HepG2 (cell line): ENCODE measurements around the gene CCND1. TPM values are rescaled to one million over a fixed set of nuclear protein-coding genes. Genes with fewer than 3 reads are reported as not detected.
A peak's percentile ranks its signal among the peaks of the same experiment; 100 is the strongest.

Experiments
- ARNT ChIP-seq: fragments of 450-650 bp; IDR thresholded peaks from 2 replicates; pipeline ENCODE4 v1.6.1; 2017
- ETV5 ChIP-seq: IDR thresholded peaks from 2 replicates; pipeline ENCODE4 v1.6.1; 2018; ENCODE audit warnings: missing biosample characterization, missing genetic modification reagents, inconsistent platforms, borderline replicate concordance
- HMGXB3 ChIP-seq: sonication (generic); formaldehyde crosslinking; IDR thresholded peaks from 2 replicates; pipeline ENCODE4 v1.4.0; 2020; ENCODE audit warnings: missing genetic modification reagents, borderline replicate concordance
- HNF4A ChIP-seq: sonication (generic); formaldehyde crosslinking; IDR thresholded peaks from 2 replicates; pipeline ENCODE4 v1.4.0; 2020; ENCODE audit warnings: missing genetic modification reagents
- MAX ChIP-seq: IDR thresholded peaks from 2 replicates; pipeline ENCODE4 v1.6.1; 2012; ENCODE audit warnings: inconsistent platforms
- MIER2 ChIP-seq: IDR thresholded peaks from 2 replicates; pipeline ENCODE4 v1.6.1; 2016; ENCODE audit warnings: missing biosample characterization, missing genetic modification reagents
- MTA1 ChIP-seq: sonication (generic); formaldehyde crosslinking; IDR thresholded peaks from 2 replicates; pipeline ENCODE4 v1.4.0; 2020; ENCODE audit warnings: missing genetic modification reagents, mild to moderate bottlenecking, borderline replicate concordance
- MXD4 ChIP-seq: IDR thresholded peaks from 2 replicates; pipeline ENCODE4 v1.6.1; 2016; ENCODE audit warnings: mild to moderate bottlenecking, missing biosample characterization, missing genetic modification reagents
- NONO ChIP-seq, 2 experiments: fragments of 450-650 bp in 1 of 2; sonication (generic) in 1 of 2; formaldehyde crosslinking in 1 of 2; IDR thresholded peaks in 1 of 2; conservative IDR thresholded peaks in 1 of 2; 2 replicates each; pipeline versions ENCODE4 v1.6.1 to v1.8.0; 2017 to 2022; ENCODE audit warnings: mild to moderate bottlenecking in 1 of 2, missing genetic modification reagents in 1 of 2, moderate library complexity in 1 of 2
- PITX1 ChIP-seq: sonication (generic); formaldehyde crosslinking; IDR thresholded peaks from 2 replicates; pipeline ENCODE4 v1.5.1; 2020; ENCODE audit warnings: mild to moderate bottlenecking, missing genetic modification reagents
- PLRG1 ChIP-seq: fragments of 450-650 bp; conservative IDR thresholded peaks from 2 replicates; pipeline ENCODE4 v1.6.1; 2016
- RXRA ChIP-seq: sonication (generic); formaldehyde crosslinking; IDR thresholded peaks from 2 replicates; pipeline ENCODE4 v1.5.1; 2020; ENCODE audit warnings: missing genetic modification reagents
- SALL1 ChIP-seq: sonication (generic); formaldehyde crosslinking; IDR thresholded peaks from 2 replicates; pipeline ENCODE4 v1.8.0; 2022; ENCODE audit warnings: mild to moderate bottlenecking, missing genetic modification reagents
- THAP11 ChIP-seq: IDR thresholded peaks from 2 replicates; pipeline ENCODE4 v1.6.1; 2016; ENCODE audit warnings: missing biosample characterization, missing genetic modification reagents
- TMF1 ChIP-seq: sonication (generic); formaldehyde crosslinking; IDR thresholded peaks from 2 replicates; pipeline ENCODE4 v1.8.1; 2022; ENCODE audit warnings: low read depth, missing genetic modification reagents
- ZBTB37 ChIP-seq: sonication (generic); formaldehyde crosslinking; IDR thresholded peaks from 2 replicates; pipeline ENCODE4 v1.4.0; 2020; ENCODE audit warnings: mild to moderate bottlenecking, missing genetic modification reagents
- ZNF17 ChIP-seq: sonication (generic); formaldehyde crosslinking; IDR thresholded peaks from 2 replicates; pipeline ENCODE4 v1.5.0; 2020; ENCODE audit warnings: mild to moderate bottlenecking, missing genetic modification reagents
- ZNF3 ChIP-seq: IDR thresholded peaks from 2 replicates; pipeline ENCODE4 v1.7.0; 2017; ENCODE audit warnings: inconsistent platforms
- ZNF629 ChIP-seq: sonication (generic); formaldehyde crosslinking; conservative IDR thresholded peaks from 2 replicates; pipeline ENCODE4 v1.5.0; 2020; ENCODE audit warnings: missing genetic modification reagents
- ZNF691 ChIP-seq: sonication (generic); formaldehyde crosslinking; IDR thresholded peaks from 2 replicates; pipeline ENCODE4 v1.4.0; 2020; ENCODE audit warnings: missing genetic modification reagents, low read depth, mild to moderate bottlenecking, borderline replicate concordance
- ZSCAN31 ChIP-seq: sonication (generic); formaldehyde crosslinking; IDR thresholded peaks from 2 replicates; pipeline ENCODE4 v1.5.0; 2020; ENCODE audit warnings: low read depth, mild to moderate bottlenecking, missing genetic modification reagents
- polyA plus RNA-seq, 8 experiments: library from polyadenylated mRNA; depleted of rRNA in 3 of 8; stranded (reverse) in 7 of 8; unstranded in 1 of 8; fragments of >200 nt; fragmentation: Illumina TruSeq in 4 of 8; extraction: Trizol in 4 of 8; gene quantifications; 2 replicates each; pipeline versions ENCODE4 v1.2.1 to v1.2.3, GENCODE V29; 2011 to 2016; ENCODE audit warnings: low read depth in 4 of 8, missing spikeins in 1 of 8, mixed read lengths in 1 of 8; ENCODE audit not compliant: insufficient read depth in 1 of 8
- total RNA-seq, 5 experiments: library from RNA; depleted of rRNA; stranded (reverse); fragments of >200 nt; fragmentation: Illumina TruSeq; extraction: Trizol; gene quantifications; 2 replicates each; pipeline ENCODE4 v1.2.3, GENCODE V29; 2016; ENCODE audit warnings: low read depth in 1 of 5
- TF ChIP-seq, protein P1 (sequence below): sonication (generic); formaldehyde crosslinking; IDR thresholded peaks from 2 replicates; pipeline ENCODE4 v1.5.0; 2020; ENCODE audit warnings: mild to moderate bottlenecking, missing genetic modification reagents

Gene CCND1
- total and polyA plus RNA-seq, 2 of the 13 experiments (the other 11 are each of a cell fraction or from before 2014, with no cell fraction given): 107 to 136 TPM

GRCh38 chr11:69615545-69616278, 25.2 kb upstream of the CCND1 start (continued):
- TF ChIP-seq MIER2 (CRISPR knock-in tag) (no peak), ZNF17 (CRISPR knock-in tag) (no peak), TMF1 (no peak), THAP11 (no peak; the same call in 1 of the 2 replicates), ZSCAN31 (peak; percentile 58; the same call in 1 of the 2 replicates), SALL1 (CRISPR knock-in tag) (peak; percentile 90), ZNF629 (CRISPR knock-in tag) (0 out of 2 replicates have a peak, but pooled peaks have one; percentile 30), RXRA (peak; percentile 57; the same call in 1 of the 2 replicates), MXD4 (CRISPR knock-in tag) (no peak), MTA1 (CRISPR knock-in tag) (peak; percentile 55; the same call in 1 of the 2 replicates), MAX (peak; percentile 86), ZBTB37 (CRISPR knock-in tag) (0 out of 2 replicates have a peak, but pooled peaks have one; percentile 10), ETV5 (peak; percentile 42; the same call in 1 of the 2 replicates), PITX1 (CRISPR knock-in tag) (peak; percentile 37; the same call in 1 of the 2 replicates), PLRG1 (no peak), ZNF3 (no peak), HMGXB3 (CRISPR knock-in tag) (no peak), HNF4A (CRISPR knock-in tag) (peak; percentile 97), NONO (IDR thresholded peaks at IDR 0.05) (no peak), NONO (CRISPR knock-in tag; conservative IDR thresholded peaks at IDR 0.05) (no peak), ARNT (no peak), ZNF691 (CRISPR knock-in tag) (peak; percentile 28; the same call in 1 of the 2 replicates)
- TF ChIP-seq, protein P1, sequence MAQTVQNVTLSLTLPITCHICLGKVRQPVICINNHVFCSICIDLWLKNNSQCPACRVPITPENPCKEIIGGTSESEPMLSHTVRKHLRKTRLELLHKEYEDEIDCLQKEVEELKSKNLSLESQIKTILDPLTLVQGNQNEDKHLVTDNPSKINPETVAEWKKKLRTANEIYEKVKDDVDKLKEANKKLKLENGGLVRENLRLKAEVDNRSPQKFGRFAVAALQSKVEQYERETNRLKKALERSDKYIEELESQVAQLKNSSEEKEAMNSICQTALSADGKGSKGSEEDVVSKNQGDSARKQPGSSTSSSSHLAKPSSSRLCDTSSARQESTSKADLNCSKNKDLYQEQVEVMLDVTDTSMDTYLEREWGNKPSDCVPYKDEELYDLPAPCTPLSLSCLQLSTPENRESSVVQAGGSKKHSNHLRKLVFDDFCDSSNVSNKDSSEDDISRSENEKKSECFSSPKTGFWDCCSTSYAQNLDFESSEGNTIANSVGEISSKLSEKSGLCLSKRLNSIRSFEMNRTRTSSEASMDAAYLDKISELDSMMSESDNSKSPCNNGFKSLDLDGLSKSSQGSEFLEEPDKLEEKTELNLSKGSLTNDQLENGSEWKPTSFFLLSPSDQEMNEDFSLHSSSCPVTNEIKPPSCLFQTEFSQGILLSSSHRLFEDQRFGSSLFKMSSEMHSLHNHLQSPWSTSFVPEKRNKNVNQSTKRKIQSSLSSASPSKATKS: no peak
